Smooth muscle cell (in vitro differentiated cells): ENCODE results near the gene DDIT4. TPM values are rescaled to one million over a fixed set of nuclear protein-coding genes. Genes with fewer than 3 reads are reported as not detected.

ENCODE experiments used
- DNase-seq: peaks from one replicate; lab custom pipeline; 2025; ENCODE audit not compliant: unreplicated experiment; lab: John Stamatoyannopoulos, UW
- H2AFZ ChIP-seq: fragments of 200-600 bp; sonication (generic); 2 replicates; pipeline ENCODE4 v1.6.0; 2016; ENCODE audit warnings: antibody characterized with exemption, low read depth, mild to moderate bottlenecking
- H3F3A ChIP-seq: fragments of 200-600 bp; sonication (generic); 2 replicates; pipeline ENCODE4 v1.6.0; 2017; ENCODE audit warnings: antibody characterized with exemption, low read depth
- H3K27ac ChIP-seq: fragments of 200-600 bp; sonication (generic); 2 replicates; pipeline ENCODE4 v1.5.1; 2016; ENCODE audit warnings: low read depth, mild to moderate bottlenecking
- H3K27me3 ChIP-seq: fragments of 200-600 bp; sonication (generic); 2 replicates; pipeline ENCODE4 v1.6.1; 2016; ENCODE audit warnings: low read depth, mild to moderate bottlenecking
- H3K36me3 ChIP-seq: fragments of 200-600 bp; sonication (generic); 2 replicates; pipeline ENCODE4 v1.5.1; 2016; ENCODE audit warnings: low read depth
- H3K4me1 ChIP-seq: fragments of 200-600 bp; sonication (generic); 2 replicates; pipeline ENCODE4 v1.5.1; 2016; ENCODE audit warnings: low read depth
- H3K4me2 ChIP-seq: fragments of 200-600 bp; sonication (generic); 2 replicates; pipeline ENCODE4 v1.6.0; 2016; ENCODE audit warnings: mild to moderate bottlenecking
- H3K4me3 ChIP-seq: fragments of 200-600 bp; sonication (generic); 2 replicates; pipeline ENCODE4 v1.5.1; 2016; ENCODE audit warnings: mild to moderate bottlenecking
- H3K79me2 ChIP-seq: fragments of 200-600 bp; sonication (generic); 2 replicates; pipeline ENCODE4 v1.6.0; 2016; ENCODE audit warnings: low read depth, mild to moderate bottlenecking
- H3K9ac ChIP-seq: fragments of 200-600 bp; sonication (generic); 2 replicates; pipeline ENCODE4 v1.6.0; 2016; ENCODE audit warnings: low read depth
- H3K9me3 ChIP-seq: fragments of 200-600 bp; sonication (generic); replicated peaks from 2 replicates; pipeline ENCODE4 v1.5.1; 2016; ENCODE audit warnings: low read depth
- H4K20me1 ChIP-seq: fragments of 200-600 bp; sonication (generic); 2 replicates; pipeline ENCODE4 v1.6.0; 2016; ENCODE audit warnings: low read depth
- WGBS: methylation state at CpG from one replicate; pipeline ENCODE4 v1.1.7; 2016; ENCODE audit warnings: low lambda C conversion rate; 5-methylcytosine and 5-hydroxymethylcytosine counted together
- polyA plus RNA-seq: library from polyadenylated mRNA; unstranded; fragments of >200 nt; fragmentation: Nextera tagmentation; extraction: Ambion mirVana; gene quantifications from 2 replicates; pipeline ENCODE4 v1.2.1, GENCODE V29; 2016
- total RNA-seq: library from RNA; depleted of rRNA; stranded (reverse); fragments of >200 nt; gene quantifications from 2 replicates; pipeline ENCODE4 v1.2.3, GENCODE V29; 2014
- TF ChIP-seq, protein P1 (sequence below): fragments of 200-600 bp; sonication (generic); IDR thresholded peaks from 2 replicates; pipeline ENCODE4 v1.5.1; 2017; ENCODE audit warnings: borderline replicate concordance, mild to moderate bottlenecking, antibody characterized with exemption; ENCODE audit not compliant: insufficient read depth, poor library complexity, severe bottlenecking

DDIT4 gene
- total and polyA plus RNA-seq, 2 experiments from 2014 or later, result 198 to 248 TPM

- H3K79me2 ChIP-seq, result peaks cover 55% of the 10 kb centered on the region
- no peaks in the 10 kb centered on the region for H3K4me1 ChIP-seq
- no peaks in the 10 kb centered on the region for H3F3A ChIP-seq
- H3K9me3 ChIP-seq, result no peaks in the 10 kb centered on the region
- no peak overlapping the region for H2AFZ ChIP-seq
- TF ChIP-seq, protein P1, sequence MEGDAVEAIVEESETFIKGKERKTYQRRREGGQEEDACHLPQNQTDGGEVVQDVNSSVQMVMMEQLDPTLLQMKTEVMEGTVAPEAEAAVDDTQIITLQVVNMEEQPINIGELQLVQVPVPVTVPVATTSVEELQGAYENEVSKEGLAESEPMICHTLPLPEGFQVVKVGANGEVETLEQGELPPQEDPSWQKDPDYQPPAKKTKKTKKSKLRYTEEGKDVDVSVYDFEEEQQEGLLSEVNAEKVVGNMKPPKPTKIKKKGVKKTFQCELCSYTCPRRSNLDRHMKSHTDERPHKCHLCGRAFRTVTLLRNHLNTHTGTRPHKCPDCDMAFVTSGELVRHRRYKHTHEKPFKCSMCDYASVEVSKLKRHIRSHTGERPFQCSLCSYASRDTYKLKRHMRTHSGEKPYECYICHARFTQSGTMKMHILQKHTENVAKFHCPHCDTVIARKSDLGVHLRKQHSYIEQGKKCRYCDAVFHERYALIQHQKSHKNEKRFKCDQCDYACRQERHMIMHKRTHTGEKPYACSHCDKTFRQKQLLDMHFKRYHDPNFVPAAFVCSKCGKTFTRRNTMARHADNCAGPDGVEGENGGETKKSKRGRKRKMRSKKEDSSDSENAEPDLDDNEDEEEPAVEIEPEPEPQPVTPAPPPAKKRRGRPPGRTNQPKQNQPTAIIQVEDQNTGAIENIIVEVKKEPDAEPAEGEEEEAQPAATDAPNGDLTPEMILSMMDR, result no peak
- H3K36me3 ChIP-seq, result peaks cover 4% of the 10 kb centered on the region
- H4K20me1 ChIP-seq, result no peaks in the 10 kb centered on the region
- 82% methylated on average over 2 of the region's 2 CpGs for WGBS
- no peak overlapping the region for H3K27ac ChIP-seq
- H3K27me3 ChIP-seq, result no peaks in the 10 kb centered on the region
- H3K9ac ChIP-seq, result no peak overlapping the region
- H3K4me3 ChIP-seq, result no peak overlapping the region
- no peak overlapping the region for H3K4me2 ChIP-seq
- no peak for DNase-seq
Observed at GRCh38 chr10:72228318-72228751, 45.4 kb upstream of the DDIT4 start.

- Histone ChIP-seq H3K9ac (no peak overlapping the region), H2AFZ (no peak overlapping the region), H3K9me3 (no peaks in the 10 kb centered on the region), H3K36me3 (peaks cover 7% of the 10 kb centered on the region), H3K4me2 (no peak overlapping the region), H4K20me1 (no peaks in the 10 kb centered on the region), H3K4me3 (no peak overlapping the region), H3K4me1 (no peaks in the 10 kb centered on the region), H3K27me3 (no peaks in the 10 kb centered on the region), H3F3A (no peaks in the 10 kb centered on the region), H3K79me2 (peaks cover 43% of the 10 kb centered on the region), H3K27ac (no peak overlapping the region)
- WGBS, result 89% methylated on average over 8 of the region's 8 CpGs
- DNase-seq, result no peak
- TF ChIP-seq, protein P1, result no peak
Observed at GRCh38 chr10:72229261-72230251, 44.2 kb upstream of the DDIT4 start.

DNA sequence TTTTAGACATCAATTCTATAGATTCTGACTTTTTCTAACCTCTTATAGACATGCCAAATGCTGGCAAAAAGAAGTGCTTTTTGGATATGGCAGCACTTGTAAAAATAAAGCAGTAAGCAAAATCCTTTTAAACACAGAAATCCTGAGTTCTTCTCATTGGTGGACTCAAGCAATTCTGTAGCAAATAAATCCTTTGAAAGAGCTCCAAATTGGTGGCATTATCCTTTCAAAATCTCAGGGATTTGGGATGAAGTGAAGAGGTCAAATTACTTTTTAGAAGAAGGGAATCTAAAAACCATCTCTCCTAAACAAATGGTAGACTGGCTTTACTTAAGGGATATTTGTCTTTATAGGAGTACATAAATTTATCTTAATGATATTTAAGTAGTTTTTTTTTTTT lies 40.1 kb upstream of the DDIT4 start:
- no peaks in the 10 kb centered on the region for H3K4me1 ChIP-seq
- peaks cover 7% of the 10 kb centered on the region for H3K36me3 ChIP-seq
- no peak overlapping the region for H3K9ac ChIP-seq
- TF ChIP-seq, protein P1, result no peak
- no peaks in the 10 kb centered on the region for H4K20me1 ChIP-seq
- no peaks in the 10 kb centered on the region for H3K27me3 ChIP-seq
- H3K79me2 ChIP-seq, result peaks cover 21% of the 10 kb centered on the region
- H3F3A ChIP-seq, result no peaks in the 10 kb centered on the region
- H3K9me3 ChIP-seq, result no peaks in the 10 kb centered on the region
- H3K4me2 ChIP-seq, result no peak overlapping the region
- no peak overlapping the region for H3K4me3 ChIP-seq
- H3K27ac ChIP-seq, result no peak overlapping the region
- DNase-seq, result no peak
- no peak overlapping the region for H2AFZ ChIP-seq
